HepG2 (cell line): Measurements from ENCODE around the gene ZCCHC3. TPM values are rescaled to one million over a fixed set of nuclear protein-coding genes. Genes with fewer than 3 reads are reported as not detected.
A peak's percentile ranks its signal among the peaks of the same experiment; 100 is the strongest.

Experiments
- AGO2 ChIP-seq: fragments of 200-400 bp; formaldehyde crosslinking; optimal IDR thresholded peaks from 2 replicates; pipeline ENCODE3; 2017; ENCODE audit warnings: mild to moderate bottlenecking, low read depth, low read length, moderate library complexity
- ATF2 ChIP-seq: sonication (generic); formaldehyde crosslinking; IDR thresholded peaks from 2 replicates; pipeline ENCODE4 v1.4.0; 2020; ENCODE audit warnings: missing genetic modification reagents
- BRCA1 ChIP-seq: sonication (generic); formaldehyde crosslinking; IDR thresholded peaks from 2 replicates; pipeline ENCODE4 v1.4.0; 2020; ENCODE audit warnings: missing genetic modification reagents
- CEBPG ChIP-seq: IDR thresholded peaks from 2 replicates; pipeline ENCODE4 v1.6.1; 2016
- ELF4 ChIP-seq: sonication (generic); formaldehyde crosslinking; IDR thresholded peaks from 2 replicates; pipeline ENCODE4 v1.5.0; 2020; ENCODE audit warnings: missing genetic modification reagents, mild to moderate bottlenecking, moderate library complexity, borderline replicate concordance
- ERF ChIP-seq: IDR thresholded peaks from 2 replicates; pipeline ENCODE4 v1.6.1; 2018; ENCODE audit warnings: missing biosample characterization, missing genetic modification reagents
- NR2F6 ChIP-seq, 2 experiments: IDR thresholded peaks; 2 replicates each; pipeline ENCODE4 v1.6.1; 2016; ENCODE audit warnings: antibody characterized with exemption in 1 of 2, mild to moderate bottlenecking in 1 of 2
- ONECUT2 ChIP-seq: sonication (generic); formaldehyde crosslinking; IDR thresholded peaks from 2 replicates; pipeline ENCODE4 v1.4.0; 2020; ENCODE audit warnings: missing genetic modification reagents
- SALL1 ChIP-seq: sonication (generic); formaldehyde crosslinking; IDR thresholded peaks from 2 replicates; pipeline ENCODE4 v1.8.0; 2022; ENCODE audit warnings: mild to moderate bottlenecking, missing genetic modification reagents
- SKIL ChIP-seq: sonication (generic); formaldehyde crosslinking; IDR thresholded peaks from 2 replicates; pipeline ENCODE4 v1.8.0; 2022; ENCODE audit warnings: missing genetic modification reagents, mild to moderate bottlenecking, moderate library complexity, borderline replicate concordance
- SUZ12 ChIP-seq: fragments of 150-350 bp; IDR thresholded peaks from 2 replicates; pipeline ENCODE4 v1.6.1; 2014; ENCODE audit warnings: low read depth, low read length
- U2AF2 ChIP-seq: fragments of 200-400 bp; formaldehyde crosslinking; IDR thresholded peaks from 2 replicates; pipeline ENCODE4 v1.6.1; 2017; ENCODE audit warnings: low read depth, mild to moderate bottlenecking, low read length
- ZNF143 ChIP-seq: sonication (generic); formaldehyde crosslinking; IDR thresholded peaks from 2 replicates; pipeline ENCODE4 v1.4.0; 2020; ENCODE audit warnings: missing genetic modification reagents
- ZNF160 ChIP-seq: sonication (generic); formaldehyde crosslinking; IDR thresholded peaks from 2 replicates; pipeline ENCODE4 v1.8.0; 2022; ENCODE audit warnings: mild to moderate bottlenecking, inconsistent platforms, missing genetic modification reagents
- ZNF34 ChIP-seq: sonication (generic); formaldehyde crosslinking; IDR thresholded peaks from 2 replicates; pipeline ENCODE4 v1.4.0; 2020; ENCODE audit warnings: mild to moderate bottlenecking, missing genetic modification reagents, borderline replicate concordance
- ZNF350 ChIP-seq: sonication (generic); formaldehyde crosslinking; IDR thresholded peaks from 2 replicates; pipeline ENCODE4 v1.4.0; 2020; ENCODE audit warnings: mild to moderate bottlenecking, low read depth, missing genetic modification reagents, borderline replicate concordance
- ZNF629 ChIP-seq: sonication (generic); formaldehyde crosslinking; conservative IDR thresholded peaks from 2 replicates; pipeline ENCODE4 v1.5.0; 2020; ENCODE audit warnings: missing genetic modification reagents
- ZNF775 ChIP-seq: sonication (generic); formaldehyde crosslinking; IDR thresholded peaks from 2 replicates; pipeline ENCODE4 v1.4.0; 2020; ENCODE audit warnings: missing genetic modification reagents, mild to moderate bottlenecking, moderate library complexity, borderline replicate concordance
- ZNF781 ChIP-seq: sonication (generic); formaldehyde crosslinking; IDR thresholded peaks from 2 replicates; pipeline ENCODE4 v1.5.1; 2020; ENCODE audit warnings: borderline replicate concordance, mild to moderate bottlenecking, missing genetic modification reagents; ENCODE audit errors: not compliant biosample characterization
- polyA plus RNA-seq, 8 experiments: library from polyadenylated mRNA; depleted of rRNA in 3 of 8; stranded (reverse) in 7 of 8; unstranded in 1 of 8; fragments of >200 nt; fragmentation: Illumina TruSeq in 4 of 8; extraction: Trizol in 4 of 8; gene quantifications; 2 replicates each; pipeline versions ENCODE4 v1.2.1 to v1.2.3, GENCODE V29; 2011 to 2016; ENCODE audit warnings: low read depth in 4 of 8, missing spikeins in 1 of 8, mixed read lengths in 1 of 8; ENCODE audit not compliant: insufficient read depth in 1 of 8
- total RNA-seq, 5 experiments: library from RNA; depleted of rRNA; stranded (reverse); fragments of >200 nt; fragmentation: Illumina TruSeq; extraction: Trizol; gene quantifications; 2 replicates each; pipeline ENCODE4 v1.2.3, GENCODE V29; 2016; ENCODE audit warnings: low read depth in 1 of 5
- TF ChIP-seq, protein P1 (sequence below): IDR thresholded peaks from 2 replicates; pipeline ENCODE4 v1.6.1; 2018; ENCODE audit warnings: missing genetic modification reagents
- TF ChIP-seq, protein P2 (sequence below): sonication (generic); formaldehyde crosslinking; conservative IDR thresholded peaks from 2 replicates; pipeline ENCODE4 v1.4.0; 2020; ENCODE audit warnings: missing genetic modification reagents
- TF ChIP-seq, protein P3 (sequence below): sonication (generic); formaldehyde crosslinking; IDR thresholded peaks from 2 replicates; pipeline ENCODE4 v1.5.0; 2020; ENCODE audit warnings: mild to moderate bottlenecking, missing genetic modification reagents

ZCCHC3 gene
- total and polyA plus RNA-seq, 2 of the 13 experiments (the other 11 are each of a cell fraction or from before 2014, with no cell fraction given) = 46.6 to 63.0 TPM

GRCh38 chr20:258963-259362 lies 38.4 kb upstream of the ZCCHC3 start (continued):
- TF ChIP-seq ERF (CRISPR knock-in tag) (peak; percentile 40; the same call in 1 of the 2 replicates), ZNF350 (CRISPR knock-in tag) (0 out of 2 replicates have a peak, but pooled peaks have one; percentile 29), ONECUT2 (no peak), ZNF781 (CRISPR knock-in tag) (no peak), SALL1 (CRISPR knock-in tag) (no peak), SKIL (CRISPR knock-in tag) (no peak), ATF2 (CRISPR knock-in tag) (no peak), ZNF629 (no peak), NR2F6 (IDR thresholded peaks at IDR 0.05) (no peak), NR2F6 (CRISPR knock-in tag; IDR thresholded peaks at IDR 0.05) (no peak), ZNF160 (CRISPR knock-in tag) (no peak), ZNF775 (no peak), ELF4 (CRISPR knock-in tag) (no peak), ZNF143 (no peak), U2AF2 (no peak), BRCA1 (CRISPR knock-in tag) (no peak), CEBPG (CRISPR knock-in tag) (0 out of 2 replicates have a peak, but pooled peaks have one; percentile 30), ZNF34 (CRISPR knock-in tag) (0 out of 2 replicates have a peak, but pooled peaks have one; percentile 60), SUZ12 (no peak), AGO2 (no peak)
- TF ChIP-seq, protein P1, sequence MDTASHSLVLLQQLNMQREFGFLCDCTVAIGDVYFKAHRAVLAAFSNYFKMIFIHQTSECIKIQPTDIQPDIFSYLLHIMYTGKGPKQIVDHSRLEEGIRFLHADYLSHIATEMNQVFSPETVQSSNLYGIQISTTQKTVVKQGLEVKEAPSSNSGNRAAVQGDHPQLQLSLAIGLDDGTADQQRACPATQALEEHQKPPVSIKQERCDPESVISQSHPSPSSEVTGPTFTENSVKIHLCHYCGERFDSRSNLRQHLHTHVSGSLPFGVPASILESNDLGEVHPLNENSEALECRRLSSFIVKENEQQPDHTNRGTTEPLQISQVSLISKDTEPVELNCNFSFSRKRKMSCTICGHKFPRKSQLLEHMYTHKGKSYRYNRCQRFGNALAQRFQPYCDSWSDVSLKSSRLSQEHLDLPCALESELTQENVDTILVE = no peak
- TF ChIP-seq, protein P2, sequence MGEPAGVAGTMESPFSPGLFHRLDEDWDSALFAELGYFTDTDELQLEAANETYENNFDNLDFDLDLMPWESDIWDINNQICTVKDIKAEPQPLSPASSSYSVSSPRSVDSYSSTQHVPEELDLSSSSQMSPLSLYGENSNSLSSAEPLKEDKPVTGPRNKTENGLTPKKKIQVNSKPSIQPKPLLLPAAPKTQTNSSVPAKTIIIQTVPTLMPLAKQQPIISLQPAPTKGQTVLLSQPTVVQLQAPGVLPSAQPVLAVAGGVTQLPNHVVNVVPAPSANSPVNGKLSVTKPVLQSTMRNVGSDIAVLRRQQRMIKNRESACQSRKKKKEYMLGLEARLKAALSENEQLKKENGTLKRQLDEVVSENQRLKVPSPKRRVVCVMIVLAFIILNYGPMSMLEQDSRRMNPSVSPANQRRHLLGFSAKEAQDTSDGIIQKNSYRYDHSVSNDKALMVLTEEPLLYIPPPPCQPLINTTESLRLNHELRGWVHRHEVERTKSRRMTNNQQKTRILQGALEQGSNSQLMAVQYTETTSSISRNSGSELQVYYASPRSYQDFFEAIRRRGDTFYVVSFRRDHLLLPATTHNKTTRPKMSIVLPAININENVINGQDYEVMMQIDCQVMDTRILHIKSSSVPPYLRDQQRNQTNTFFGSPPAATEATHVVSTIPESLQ (CRISPR knock-in tag) = no peak
- TF ChIP-seq, protein P3, sequence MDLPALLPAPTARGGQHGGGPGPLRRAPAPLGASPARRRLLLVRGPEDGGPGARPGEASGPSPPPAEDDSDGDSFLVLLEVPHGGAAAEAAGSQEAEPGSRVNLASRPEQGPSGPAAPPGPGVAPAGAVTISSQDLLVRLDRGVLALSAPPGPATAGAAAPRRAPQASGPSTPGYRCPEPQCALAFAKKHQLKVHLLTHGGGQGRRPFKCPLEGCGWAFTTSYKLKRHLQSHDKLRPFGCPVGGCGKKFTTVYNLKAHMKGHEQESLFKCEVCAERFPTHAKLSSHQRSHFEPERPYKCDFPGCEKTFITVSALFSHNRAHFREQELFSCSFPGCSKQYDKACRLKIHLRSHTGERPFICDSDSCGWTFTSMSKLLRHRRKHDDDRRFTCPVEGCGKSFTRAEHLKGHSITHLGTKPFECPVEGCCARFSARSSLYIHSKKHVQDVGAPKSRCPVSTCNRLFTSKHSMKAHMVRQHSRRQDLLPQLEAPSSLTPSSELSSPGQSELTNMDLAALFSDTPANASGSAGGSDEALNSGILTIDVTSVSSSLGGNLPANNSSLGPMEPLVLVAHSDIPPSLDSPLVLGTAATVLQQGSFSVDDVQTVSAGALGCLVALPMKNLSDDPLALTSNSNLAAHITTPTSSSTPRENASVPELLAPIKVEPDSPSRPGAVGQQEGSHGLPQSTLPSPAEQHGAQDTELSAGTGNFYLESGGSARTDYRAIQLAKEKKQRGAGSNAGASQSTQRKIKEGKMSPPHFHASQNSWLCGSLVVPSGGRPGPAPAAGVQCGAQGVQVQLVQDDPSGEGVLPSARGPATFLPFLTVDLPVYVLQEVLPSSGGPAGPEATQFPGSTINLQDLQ = no peak
